Kidney (tissue), 14 donors: ENCODE data around the gene GRID1. TPM values are rescaled to one million over a fixed set of nuclear protein-coding genes. Genes with fewer than 3 reads are reported as not detected.

Experiments
- DNase-seq, 5 donors: peaks; one replicate each; pipeline ENCODE4 v3.0.0-alpha.2; 2013 to 2020
- FAIRE-seq: peaks from 2 replicates; lab custom pipeline; 2012; peaks lifted over from hg19 to GRCh38; lab: Jason Lieb, UNC
- H3K27ac ChIP-seq, 2 donors: one replicate each; pipeline ENCODE4 v1.7.0; 2013; ENCODE audit warnings: low read depth in 2 of 2, low read length in 2 of 2, inconsistent platforms in 1 of 2
- H3K27me3 ChIP-seq: one replicate; pipeline ENCODE4 v1.7.1; 2013; ENCODE audit warnings: low read length, inconsistent platforms; ENCODE audit not compliant: control insufficient read depth, insufficient read depth
- H3K36me3 ChIP-seq, 3 donors: one replicate each; pipeline versions ENCODE4 v1.7.0 to v1.7.1; 2013; ENCODE audit warnings: low read length in 3 of 3, control low read depth in 1 of 3, inconsistent platforms in 1 of 3; ENCODE audit not compliant: insufficient read depth in 3 of 3, control insufficient read depth in 2 of 3
- H3K4me1 ChIP-seq, 3 donors: one replicate each; pipeline versions ENCODE4 v1.7.0 to v1.7.1; 2013; ENCODE audit warnings: low read length in 3 of 3, inconsistent platforms in 1 of 3, low read depth in 1 of 3; ENCODE audit not compliant: control insufficient read depth in 2 of 3, insufficient read depth in 2 of 3
- H3K4me3 ChIP-seq, 3 donors: one replicate each; pipeline versions ENCODE4 v1.7.0 to v1.8.1; 2013; ENCODE audit warnings: low read length in 3 of 3, control low read depth in 1 of 3, inconsistent platforms in 1 of 3
- H3K9ac ChIP-seq, 3 donors: one replicate each; pipeline versions ENCODE4 v1.7.0 to v1.7.1; 2013; ENCODE audit warnings: low read length in 3 of 3, control low read depth in 1 of 3, inconsistent platforms in 1 of 3
- H3K9me3 ChIP-seq, 3 donors: one replicate each; pipeline versions ENCODE4 v1.7.0 to v1.7.1; 2013; ENCODE audit warnings: low read length in 3 of 3, control low read depth in 1 of 3, inconsistent platforms in 1 of 3; ENCODE audit not compliant: control insufficient read depth in 2 of 3, insufficient read depth in 1 of 3
- CTCF ChIP-seq: IDR thresholded peaks from 3 replicates; pipeline ENCODE4 v1.5.1; 2012; ENCODE audit warnings: mild to moderate bottlenecking, moderate library complexity, borderline replicate concordance; ENCODE audit not compliant: insufficient read depth; ENCODE audit errors: extremely low read depth
- intact Hi-C: fragments of 100-400 bp; cut with DNase I; formaldehyde crosslinking; loops from one replicate; pipeline ENCODE4 v1.11.1; 2022
- polyA plus RNA-seq: library from polyadenylated mRNA; stranded (reverse); fragments of 350-450 nt; fragmentation: Illumina TruSeq; extraction: RNeasy Lipid Tissue Mini Kit (QIAGEN cat#74804); gene quantifications from one replicate; pipeline ENCODE4 v1.2.3, GENCODE V29; 2014; ENCODE audit warnings: low read depth, low replicate concordance; ENCODE audit not compliant: insufficient read depth
- total RNA-seq: library from RNA; stranded (reverse); fragmentation: NEBNext Ultra II Directional; extraction: Animal tissue kit (Norgen Biotek cat#: 25700); gene quantifications from one replicate; pipeline ENCODE4 v1.2.1, GENCODE V29; 2021
- donor health status: control.
- donor health status: control.
- donor health status: control.
- donor health status: control.
- donor health status: control.
- donor health status: DM: yes; HTN: yes; CAD: no.
- donor health status: Normal renal cell carcinoma (clear cell type).

The GRID1 gene
- total and polyA plus RNA-seq, 2 donors from 2014 or later = 0.37 to 1.4 TPM

- intact Hi-C loops = no loop called here
- H3K9me3 ChIP-seq = no peaks in the 10 kb centered on the region
Measured at GRCh38 chr10:86043236-86043635, 323.4 kb downstream of the GRID1 start.

DNA sequence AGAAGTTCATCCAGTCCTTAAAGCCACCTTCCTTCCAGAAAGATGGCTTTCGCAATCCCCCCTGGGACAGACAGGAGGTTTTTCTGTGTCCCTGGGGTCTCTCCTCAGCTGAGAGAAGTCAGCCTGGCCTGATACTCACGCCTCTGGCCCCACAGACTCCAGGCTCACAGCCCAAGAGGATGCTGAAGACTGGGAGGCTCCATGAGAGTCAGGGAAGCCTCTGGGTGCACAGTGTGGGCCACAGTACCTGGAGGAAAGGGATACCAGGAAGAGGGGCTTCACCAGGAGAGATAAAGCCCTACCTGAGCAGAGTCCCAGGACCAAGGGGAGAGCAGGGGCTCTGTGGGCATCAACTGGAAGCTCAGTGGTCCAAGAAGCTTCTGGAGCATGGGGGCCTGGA, 324.4 kb downstream of the GRID1 start:
- H3K4me3 ChIP-seq = no peak overlapping the region
- DNase-seq (no peak), FAIRE-seq (no peak)
- no peak overlapping the region for H3K27ac ChIP-seq
- H3K4me1 ChIP-seq = no peaks in the 10 kb centered on the region
- H3K27me3 ChIP-seq = no peaks in the 10 kb centered on the region
- intact Hi-C loops = no loop called here
- H3K9me3 ChIP-seq = no peaks in the 10 kb centered on the region
- no peaks in the 10 kb centered on the region for H3K36me3 ChIP-seq
- H3K9ac ChIP-seq = no peak overlapping the region
- no peak for TF ChIP-seq CTCF

More at GRCh38 chr10:86043236-86043635, 323.4 kb downstream of the GRID1 start:
- H3K4me3 ChIP-seq = no peak overlapping the region
- DNase-seq (no peak), FAIRE-seq (no peak)
- H3K36me3 ChIP-seq = no peaks in the 10 kb centered on the region
- no peaks in the 10 kb centered on the region for H3K27me3 ChIP-seq
- TF ChIP-seq CTCF = no peak
- H3K9ac ChIP-seq = no peak overlapping the region
- no peak overlapping the region for H3K27ac ChIP-seq
- H3K4me1 ChIP-seq = no peaks in the 10 kb centered on the region

DNA sequence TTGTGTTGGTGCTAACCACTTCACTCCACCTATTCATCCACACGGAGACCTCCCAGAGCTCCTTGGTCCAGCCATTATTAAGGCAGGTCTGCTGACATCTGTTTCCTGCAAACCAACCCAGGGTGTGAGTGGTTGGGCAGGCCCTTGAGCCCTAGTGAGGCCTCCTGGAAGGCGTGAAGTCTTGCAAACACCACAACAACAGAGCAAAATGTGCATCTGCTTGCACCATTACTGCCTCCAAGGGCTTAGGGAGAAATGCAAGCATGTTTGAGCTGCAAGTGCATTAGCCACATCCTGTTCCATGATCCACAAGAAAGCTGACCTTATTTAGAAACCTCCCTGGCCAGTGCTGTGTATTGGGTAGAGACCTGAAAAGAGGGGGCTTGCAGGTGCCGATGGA, 325.5 kb downstream of the GRID1 start:
- no peak overlapping the region for H3K9ac ChIP-seq
- no peak for FAIRE-seq
- no peak overlapping the region for H3K27ac ChIP-seq
- no peaks in the 10 kb centered on the region for H3K4me1 ChIP-seq
- H3K9me3 ChIP-seq = no peaks in the 10 kb centered on the region
- no peaks in the 10 kb centered on the region for H3K36me3 ChIP-seq
- intact Hi-C loops = no loop called here
- no peak for TF ChIP-seq CTCF
- no peak overlapping the region for H3K4me3 ChIP-seq
- DNase-seq = no peak
- H3K27me3 ChIP-seq = no peaks in the 10 kb centered on the region

- H3K9ac ChIP-seq = no peak overlapping the region
- H3K4me3 ChIP-seq = no peak overlapping the region
- intact Hi-C loops = no loop called here
- H3K9me3 ChIP-seq = no peaks in the 10 kb centered on the region
- no peaks in the 10 kb centered on the region for H3K27me3 ChIP-seq
- H3K27ac ChIP-seq = no peak overlapping the region
- FAIRE-seq = no peak
- H3K4me1 ChIP-seq = no peaks in the 10 kb centered on the region
- DNase-seq = no peak
- TF ChIP-seq CTCF = no peak
- no peaks in the 10 kb centered on the region for H3K36me3 ChIP-seq
Measured at GRCh38 chr10:86038371-86038770, 328.2 kb downstream of the GRID1 start.
